HG03571 (cell line): ENCODE results near the gene MAOB.
"Not testable (repeated sequence)": the region's sequence is repeated elsewhere in the genome, so short reads cannot be mapped to it uniquely, and the experiment has no call there.

ENCODE experiments used
- ATAC-seq: cut with Tn5 transposase; IDR thresholded peaks from one replicate; pipeline ENCODE4 v1.9.1; 2021; ENCODE audit not compliant: unreplicated experiment

Gene MAOB

GRCh38 chrX:43882294-43882681 is at the start of gene MAOB:
MAOB (minus strand) TSS chrX:43882450; CDS start chrX:43882299, 151 bp downstream.
- no peak for ATAC-seq

GRCh38 chrX:43922032-43922431 is 39.8 kb upstream of the MAOB start:
- ATAC-seq: not testable (repeated sequence)

DNA sequence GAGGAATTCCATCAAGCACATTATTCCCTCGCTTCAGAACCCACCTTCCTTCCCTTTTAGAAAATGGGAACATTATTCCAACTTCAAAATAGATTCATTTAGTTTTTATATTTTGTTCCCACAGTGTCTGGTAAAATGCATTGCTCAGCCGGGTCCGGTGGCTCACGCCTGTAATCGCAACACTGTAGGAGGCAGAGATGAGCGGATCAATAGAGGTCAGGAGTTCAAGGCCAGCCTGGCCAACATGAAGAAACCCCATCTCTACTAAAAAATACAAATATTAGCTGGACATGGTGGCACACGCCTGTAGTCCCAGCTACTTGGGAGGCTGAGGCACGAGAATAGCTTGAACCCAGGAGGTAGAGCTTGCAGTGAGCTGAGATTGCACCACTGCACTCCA is 28.5 kb upstream of the MAOB start:
- ATAC-seq: not testable (repeated sequence)

DNA sequence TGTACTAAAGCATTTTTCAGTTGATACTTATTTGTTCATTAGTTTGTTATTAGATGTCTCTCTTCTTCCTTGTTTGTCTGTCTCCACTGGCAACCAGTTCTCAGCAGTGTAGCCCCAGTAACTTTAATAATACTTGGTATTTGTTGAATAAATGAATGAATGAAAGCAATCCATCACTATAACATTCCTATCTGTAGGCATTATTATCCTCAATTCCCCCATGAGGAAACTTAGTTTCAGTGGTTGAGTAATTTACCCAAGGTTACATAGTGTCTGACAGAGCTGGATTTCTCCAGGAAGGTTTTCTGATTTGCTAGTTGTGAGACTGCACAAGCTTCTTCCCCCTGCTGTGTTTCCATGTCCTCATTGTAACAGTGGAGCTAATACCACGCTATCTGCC is 27.8 kb upstream of the MAOB start:
- ATAC-seq: no peak

DNA sequence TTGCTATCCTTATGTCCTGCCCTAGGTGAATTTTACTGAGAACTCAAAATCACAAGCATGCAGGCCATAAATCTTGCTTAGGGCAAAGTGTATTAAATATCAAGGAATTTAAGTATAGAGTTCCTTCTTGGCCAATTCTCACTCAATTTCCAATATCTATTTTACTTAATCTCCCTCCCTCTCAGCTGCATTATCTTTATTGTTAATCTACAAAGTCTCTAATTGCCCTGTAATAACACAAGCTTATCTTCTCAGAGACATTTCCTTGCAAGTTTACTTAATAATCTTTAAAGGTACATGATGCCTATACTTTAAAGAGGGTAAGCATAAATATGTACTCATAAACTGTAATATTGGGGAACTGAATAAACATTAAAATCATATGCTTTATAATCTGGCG is 26.9 kb upstream of the MAOB start:
- ATAC-seq: no peak

DNA sequence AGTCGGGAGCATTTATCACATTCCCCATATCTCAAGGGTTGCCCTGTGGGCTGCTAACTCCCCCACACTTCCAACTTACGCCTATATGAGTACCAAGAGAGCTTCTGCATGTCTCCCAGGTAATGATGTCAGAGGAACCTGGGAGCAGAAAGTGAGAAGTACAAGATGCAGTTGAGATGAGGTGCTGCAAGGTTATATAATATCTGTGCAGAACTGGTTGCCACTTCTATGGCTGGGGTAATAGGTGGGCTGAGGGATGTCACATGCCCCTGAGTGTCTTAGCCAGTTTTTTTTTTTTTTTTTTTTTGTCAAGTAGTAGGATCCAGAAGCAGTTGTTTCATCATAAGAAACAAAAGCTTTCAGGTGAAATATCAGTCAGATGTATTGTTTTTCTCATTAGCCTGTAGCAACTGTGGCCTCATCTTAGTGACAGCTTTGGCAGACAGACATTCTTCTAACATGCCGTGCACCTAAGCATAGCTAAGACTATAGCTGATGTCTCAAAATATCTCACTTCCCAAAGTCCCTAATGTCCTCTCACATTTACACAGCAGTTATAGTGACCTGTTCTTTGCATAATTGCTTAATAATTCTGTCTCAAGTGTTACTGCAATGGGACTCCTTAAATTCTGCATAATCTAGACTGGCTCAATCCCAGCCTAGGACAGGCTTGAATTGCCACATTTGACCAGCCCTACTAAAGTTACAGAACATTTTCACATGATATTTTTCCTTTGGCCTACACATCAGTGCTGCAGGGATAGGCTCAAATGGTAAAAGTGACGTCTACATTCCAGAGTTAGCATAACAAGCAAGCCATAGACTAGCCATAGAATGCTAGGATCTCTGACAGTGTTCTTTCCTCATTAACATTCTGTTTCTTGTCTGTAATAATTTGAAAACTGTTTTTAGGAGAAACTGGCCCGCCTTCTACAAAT is 17.9 kb upstream of the MAOB start:
- no peak for ATAC-seq

DNA sequence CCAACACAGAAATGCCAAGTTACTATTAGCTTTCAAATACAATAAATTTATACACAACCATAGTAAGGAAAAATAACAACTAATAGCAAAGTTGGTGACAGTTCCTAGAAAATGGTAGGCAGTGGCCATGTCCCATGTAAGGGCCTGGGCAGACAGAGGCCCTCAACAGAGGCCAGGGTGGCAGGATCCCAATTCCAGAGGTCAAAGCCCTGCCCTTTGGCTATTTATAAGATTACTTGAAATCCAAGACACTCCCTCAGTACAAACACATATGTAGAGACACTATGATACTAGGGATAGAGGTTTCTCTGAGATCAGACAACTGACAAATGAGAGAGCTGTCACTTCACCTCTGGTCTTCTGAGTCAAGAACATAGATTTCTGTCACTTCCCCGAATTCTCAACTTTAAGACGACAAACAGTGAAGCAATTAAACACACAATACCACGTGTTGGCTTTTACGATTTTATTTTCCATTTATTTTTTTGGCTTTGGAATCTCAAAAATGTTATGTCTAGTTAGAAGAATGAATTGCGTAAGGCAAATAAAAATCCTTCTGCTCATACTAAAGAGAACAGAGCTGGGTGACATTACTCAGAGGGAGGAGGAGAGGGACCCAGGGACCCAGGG is 16.3 kb upstream of the MAOB start:
- no peak for ATAC-seq

- no peak for ATAC-seq
These were observed 15.0 kb upstream of the MAOB start for GRCh38 chrX:43897290-43897689.

DNA sequence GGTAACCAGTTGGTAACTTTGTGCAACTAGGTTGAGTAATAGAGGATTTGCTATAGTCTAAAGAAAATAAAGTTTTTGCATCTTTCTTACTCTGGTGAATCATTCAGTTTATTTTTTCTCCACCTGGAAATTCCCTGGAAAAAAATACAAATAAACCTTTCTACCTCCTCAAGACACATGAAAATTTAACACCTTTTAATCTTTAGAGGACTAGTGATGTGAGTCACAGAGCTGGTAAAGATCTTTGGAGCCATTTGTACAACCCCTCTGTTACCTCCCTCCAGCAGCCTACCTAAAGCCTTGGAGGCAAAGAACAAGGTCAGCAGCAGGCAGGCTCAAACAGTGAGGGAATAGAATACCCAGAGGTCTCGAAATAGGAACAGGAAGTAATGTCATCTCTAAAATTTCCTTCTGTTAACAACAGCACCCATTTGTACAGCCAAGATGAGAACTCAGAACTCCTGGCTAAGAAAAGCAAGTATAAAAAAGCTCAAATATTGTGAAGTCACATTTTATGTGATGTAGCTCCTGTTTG is 10.2 kb upstream of the MAOB start:
- ATAC-seq: no peak

- no peak for ATAC-seq
These were observed 3.4 kb upstream of the MAOB start for GRCh38 chrX:43885617-43886016.

DNA sequence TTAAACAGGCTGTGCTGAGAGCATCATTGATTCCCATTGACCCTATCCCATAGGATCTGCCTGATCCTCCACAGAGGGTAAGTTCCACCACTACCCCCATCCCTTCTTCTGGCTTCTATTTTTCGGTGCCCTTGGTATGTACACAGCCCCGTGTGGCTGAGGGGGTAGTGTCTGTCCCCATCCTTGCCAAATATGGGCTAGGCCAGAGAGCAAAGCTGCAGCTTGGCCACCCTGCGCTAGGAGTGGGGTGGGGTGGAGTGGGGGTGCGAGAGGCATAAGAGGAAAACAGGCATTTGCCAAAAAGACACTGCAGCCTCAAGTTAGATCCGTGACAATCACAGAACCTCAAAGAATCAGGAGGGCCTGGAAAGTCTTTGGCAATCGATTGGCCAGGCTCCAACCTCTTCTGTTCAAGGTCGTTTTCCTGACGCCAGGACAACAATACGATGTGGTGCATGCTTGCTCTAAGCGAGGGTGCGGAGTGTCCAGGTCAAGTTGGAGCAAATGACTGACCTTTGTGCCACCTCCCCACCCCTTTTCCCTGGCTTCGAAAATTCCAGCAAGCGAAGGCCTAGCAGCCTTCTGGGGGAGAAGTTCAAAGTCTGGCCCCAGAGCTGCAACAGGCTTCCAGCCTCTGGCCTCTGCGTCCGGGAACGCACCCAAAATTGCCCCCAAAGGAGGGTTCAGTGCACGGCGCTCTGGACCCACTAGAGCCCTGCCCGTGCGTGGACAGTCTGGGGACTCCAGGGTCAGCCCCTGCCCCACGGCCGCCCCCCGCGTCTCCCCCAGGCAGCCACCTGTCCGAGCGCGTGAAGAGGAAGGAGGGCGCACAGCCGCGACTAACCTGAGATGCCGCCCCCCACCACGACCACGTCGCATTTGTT is 598 bp downstream of the MAOB start:
- ATAC-seq: no peak

GRCh38 chrX:43880425-43880824 is 1.8 kb downstream of the MAOB start:
- no peak for ATAC-seq

DNA sequence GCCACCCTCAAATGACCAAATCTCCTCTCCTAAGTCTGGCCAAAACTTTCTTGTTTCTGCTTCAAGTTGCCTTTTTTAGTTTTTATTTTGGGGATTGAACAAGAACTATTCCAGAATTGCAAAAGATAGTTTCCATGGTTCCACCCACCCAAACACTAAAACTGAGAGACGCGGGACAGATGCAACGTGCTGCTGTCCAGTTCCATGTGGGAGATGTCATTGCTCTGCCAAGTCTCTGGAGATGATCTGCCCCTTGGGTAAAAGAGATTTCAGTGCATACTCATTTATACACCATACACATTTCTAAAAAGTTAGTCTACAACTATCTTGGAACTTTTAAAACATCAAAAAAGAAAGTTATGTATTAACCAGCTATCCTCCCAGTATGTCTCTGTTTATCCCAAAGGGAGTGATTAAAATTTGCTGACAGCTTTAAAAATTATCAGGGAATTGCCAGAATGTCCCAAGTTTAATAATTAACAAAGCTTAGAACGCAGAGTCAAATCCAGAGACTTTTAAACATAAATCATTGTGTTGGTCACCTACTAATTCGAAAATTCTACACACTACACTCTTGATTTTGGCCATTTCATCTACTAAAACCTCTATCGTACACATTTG is 3.2 kb downstream of the MAOB start:
- no peak for ATAC-seq

DNA sequence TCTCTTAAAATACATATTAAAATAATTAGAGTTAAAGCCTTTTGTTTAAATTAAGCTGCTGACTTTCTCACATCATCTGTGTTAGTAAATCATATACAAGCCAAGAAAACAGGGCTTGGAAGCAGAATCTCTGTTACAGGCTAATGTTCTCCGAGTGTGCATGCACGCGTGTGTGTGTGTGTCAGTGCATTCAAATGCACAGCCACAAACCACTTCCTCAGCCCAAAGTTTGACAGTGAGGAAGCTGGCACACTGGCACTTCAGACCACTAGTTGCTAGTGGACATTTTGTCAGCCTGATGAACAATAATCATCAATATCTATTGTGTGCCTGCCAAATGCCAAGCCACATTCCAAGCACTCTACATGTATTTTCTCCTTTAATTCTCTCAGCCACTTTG is 5.6 kb downstream of the MAOB start:
- ATAC-seq: no peak

- ATAC-seq: no peak
These were observed 11.4 kb downstream of the MAOB start for GRCh38 chrX:43870758-43871419.

DNA sequence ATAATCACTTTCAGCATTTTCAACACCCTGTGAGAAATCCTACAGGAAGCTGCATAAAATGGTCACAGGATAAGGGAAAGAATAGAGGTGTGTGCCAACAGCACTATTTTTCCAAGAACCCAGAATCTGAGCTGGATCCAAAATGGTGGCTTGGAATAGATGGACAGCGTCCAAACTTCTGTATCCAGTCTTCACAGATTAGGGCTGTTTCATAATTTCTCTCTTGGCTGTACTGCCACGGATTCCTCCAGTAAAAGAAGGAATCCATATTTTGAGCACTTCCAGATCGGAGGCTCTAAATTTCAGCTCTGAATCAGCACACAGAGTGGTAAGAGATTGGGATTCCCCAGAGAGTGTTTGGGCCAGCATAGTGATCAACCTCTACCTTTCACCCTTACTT is 12.2 kb downstream of the MAOB start:
- ATAC-seq: no peak

DNA sequence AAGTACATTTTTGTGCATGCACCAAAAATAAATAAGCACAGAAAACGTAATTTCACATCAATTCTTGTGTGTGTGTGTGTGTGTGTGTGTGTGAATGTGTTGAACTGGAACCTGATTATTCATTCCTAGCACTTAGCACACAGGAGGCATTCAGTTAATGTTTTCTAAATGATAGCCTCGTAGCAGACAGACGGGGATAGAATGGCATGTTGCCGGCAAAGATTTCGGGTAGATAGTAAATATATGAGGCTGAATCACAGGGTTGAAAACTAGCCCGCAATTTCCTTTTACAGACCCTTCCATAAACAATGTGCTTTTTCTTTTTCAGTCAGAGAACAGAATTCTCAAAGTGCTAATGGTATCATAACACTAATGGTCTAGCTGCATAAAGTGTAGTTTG is 13.5 kb downstream of the MAOB start:
- ATAC-seq: no peak

DNA sequence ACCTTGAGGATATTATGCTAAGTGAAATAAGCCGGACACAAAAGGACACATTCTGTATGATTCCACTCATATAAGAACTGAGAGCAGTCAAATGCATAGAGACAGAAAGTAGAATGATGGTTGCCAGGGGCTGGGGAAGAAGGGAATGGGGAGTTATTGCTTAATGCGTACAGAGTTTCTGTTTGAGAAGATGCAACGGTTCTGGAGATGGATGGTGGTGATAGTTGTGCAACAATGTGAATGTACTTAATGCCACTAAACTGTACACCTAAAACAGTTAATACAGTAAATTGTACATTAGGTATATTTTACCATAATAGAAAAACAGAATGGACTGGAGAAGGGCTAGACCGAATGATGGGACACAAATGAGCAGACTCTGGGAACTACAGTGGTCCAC is 15.8 kb downstream of the MAOB start:
- ATAC-seq: no peak

DNA sequence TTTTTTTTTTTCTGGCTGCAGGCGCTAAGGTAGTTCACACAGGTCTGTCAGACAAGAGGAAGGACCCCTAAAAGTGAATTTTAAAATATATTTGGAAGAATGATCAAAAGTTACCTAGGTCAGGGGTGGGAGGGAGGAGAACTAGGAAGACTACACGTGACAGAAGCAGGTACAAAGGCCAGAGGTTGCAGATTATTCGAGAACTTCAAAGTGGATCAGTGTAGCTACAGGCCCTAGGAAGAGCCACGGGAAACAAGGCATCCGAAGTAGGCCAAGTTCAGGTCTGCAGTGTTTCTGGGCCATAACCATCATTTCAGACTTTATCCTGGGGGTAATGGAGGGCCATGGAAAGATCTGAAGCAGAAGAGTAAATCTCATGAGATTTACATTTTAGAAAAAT is 16.5 kb downstream of the MAOB start:
- no peak for ATAC-seq

GRCh38 chrX:43862434-43862833 is 19.8 kb downstream of the MAOB start:
- no peak for ATAC-seq
